NCI-H2107 treated with DMSO at 0.1 percent for 48 hours (cell line): Measurements from ENCODE around the gene C6orf136.
A peak's percentile ranks its signal among the peaks of the same experiment; 100 is the strongest.

Experiments used
- DNase-seq: peaks from one replicate; lab custom pipeline; 2025; ENCODE audit not compliant: unreplicated experiment; lab: John Stamatoyannopoulos, UW

Gene C6orf136, protein sequence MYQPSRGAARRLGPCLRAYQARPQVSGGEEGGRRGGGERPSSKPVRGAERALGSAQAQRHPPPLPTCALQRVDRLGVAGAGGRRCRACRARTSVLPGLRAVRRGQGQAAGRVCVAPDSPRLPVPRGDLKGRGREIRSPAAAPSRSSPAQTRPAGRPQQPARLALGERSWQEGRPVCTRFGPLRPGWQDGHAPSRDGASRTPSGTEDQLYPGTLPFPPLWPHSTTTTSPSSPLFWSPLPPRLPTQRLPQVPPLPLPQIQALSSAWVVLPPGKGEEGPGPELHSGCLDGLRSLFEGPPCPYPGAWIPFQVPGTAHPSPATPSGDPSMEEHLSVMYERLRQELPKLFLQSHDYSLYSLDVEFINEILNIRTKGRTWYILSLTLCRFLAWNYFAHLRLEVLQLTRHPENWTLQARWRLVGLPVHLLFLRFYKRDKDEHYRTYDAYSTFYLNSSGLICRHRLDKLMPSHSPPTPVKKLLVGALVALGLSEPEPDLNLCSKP

GRCh38 chr6:30646450-30647241 is at the start of gene C6orf136:
TSS of gene C6orf136 (plus strand) at chr6:30647133. CDS start at chr6:30647232, 99 bp downstream.
- peak; percentile 27 for DNase-seq

- peak; percentile 15 for DNase-seq
Measured at GRCh38 chr6:30597315-30598144, 49.4 kb upstream of the C6orf136 start.

DNA sequence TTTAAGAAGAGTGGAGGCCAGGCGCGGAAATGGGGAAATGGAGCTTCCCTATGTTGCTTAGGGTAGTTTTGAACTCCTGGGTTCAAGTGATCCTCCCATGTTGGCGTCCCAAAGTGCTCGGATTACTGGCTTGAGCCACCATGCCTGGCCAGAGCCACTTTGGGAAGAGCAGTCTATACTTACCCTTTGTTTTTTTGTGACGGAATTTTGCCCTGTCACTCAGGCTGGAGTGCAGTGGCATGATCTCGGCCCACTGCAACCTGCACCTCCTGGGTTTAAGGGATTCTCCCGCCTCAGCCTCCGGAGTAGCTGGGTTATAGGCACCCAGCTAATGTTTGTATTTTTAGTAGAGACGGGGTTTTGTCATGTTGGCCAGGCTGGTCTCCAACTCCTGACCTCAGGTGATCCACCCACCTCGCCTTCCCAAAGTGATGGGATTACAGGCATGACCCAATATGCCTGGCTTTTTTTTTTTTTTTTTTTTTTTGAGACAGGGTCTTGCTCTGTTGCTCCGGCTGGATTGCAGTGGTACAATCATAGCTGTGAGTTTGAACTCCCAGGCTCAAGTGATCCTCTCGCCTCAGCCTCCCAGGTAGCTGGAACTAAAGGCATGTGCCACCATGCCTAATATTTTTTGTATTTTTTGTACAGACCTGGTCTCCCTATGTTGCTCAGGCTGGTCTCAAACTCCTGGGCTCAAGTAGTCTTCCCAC is 47.9 kb upstream of the C6orf136 start:
- no peak for DNase-seq

- DNase-seq = no peak
Measured at GRCh38 chr6:30599625-30600324, 47.2 kb upstream of the C6orf136 start.

- DNase-seq = no peak
Measured at GRCh38 chr6:30600451-30600961, 46.4 kb upstream of the C6orf136 start.

DNA sequence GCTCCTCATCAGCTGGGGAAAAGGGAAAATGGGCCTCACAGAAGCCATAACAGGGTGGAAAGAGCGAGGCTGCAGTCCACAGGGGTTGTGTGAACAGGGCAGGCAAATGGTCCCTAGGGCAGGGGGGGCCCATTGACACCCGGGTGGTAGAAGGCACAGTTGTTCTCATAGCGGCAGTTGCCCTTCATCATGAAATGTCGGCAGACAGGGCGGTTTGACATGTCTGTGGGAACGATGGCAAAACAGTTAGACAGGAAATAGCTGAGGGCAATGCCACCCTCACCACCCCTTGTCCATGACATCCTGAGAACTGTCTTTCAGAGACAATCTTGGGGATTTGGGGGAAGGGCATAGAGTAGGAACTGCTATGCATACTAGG is 45.5 kb upstream of the C6orf136 start:
- DNase-seq = no peak

DNA sequence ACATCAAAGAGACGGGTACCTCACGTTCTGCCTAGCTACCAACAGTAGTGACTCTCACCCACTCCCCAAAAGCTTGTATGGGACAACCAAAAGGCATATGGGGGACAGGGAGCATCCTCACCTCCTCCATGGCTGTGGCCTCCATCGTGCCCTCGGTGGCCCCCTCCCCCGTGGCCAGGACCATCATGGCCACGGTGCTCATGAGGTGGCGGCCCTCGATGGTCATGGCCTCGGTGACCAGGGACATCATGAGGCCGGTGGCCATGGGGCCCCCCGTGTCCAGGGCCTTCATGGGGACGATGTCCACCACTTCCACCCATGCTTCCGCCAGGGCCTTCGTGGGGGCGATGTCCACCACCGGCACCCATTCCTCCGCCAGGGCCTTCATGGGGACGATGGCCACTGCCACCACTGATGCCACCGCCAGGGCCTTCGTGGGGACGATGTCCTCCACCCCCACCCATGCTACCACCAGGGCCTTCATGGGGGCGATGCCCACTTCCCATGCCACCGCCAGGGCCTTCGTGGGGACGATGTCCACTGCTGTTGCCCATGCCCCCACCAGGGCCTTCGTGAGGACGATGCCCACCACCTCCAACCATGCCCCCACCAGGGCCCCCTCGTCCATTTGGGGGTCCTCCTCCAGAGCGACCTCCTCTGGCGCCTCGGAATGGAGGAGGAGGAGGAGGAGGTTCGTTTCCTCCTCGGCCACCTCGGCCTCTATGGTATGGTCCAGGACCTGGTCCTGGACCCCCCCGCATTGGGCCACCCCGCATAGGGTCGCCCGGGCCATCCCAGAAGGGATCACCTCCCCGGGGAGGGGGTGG is 44.9 kb upstream of the C6orf136 start:
- DNase-seq = no peak

- no peak for DNase-seq
Measured at GRCh38 chr6:30603961-30604360, 43.0 kb upstream of the C6orf136 start.

GRCh38 chr6:30610065-30610464 is 36.9 kb upstream of the C6orf136 start:
- no peak for DNase-seq

DNA sequence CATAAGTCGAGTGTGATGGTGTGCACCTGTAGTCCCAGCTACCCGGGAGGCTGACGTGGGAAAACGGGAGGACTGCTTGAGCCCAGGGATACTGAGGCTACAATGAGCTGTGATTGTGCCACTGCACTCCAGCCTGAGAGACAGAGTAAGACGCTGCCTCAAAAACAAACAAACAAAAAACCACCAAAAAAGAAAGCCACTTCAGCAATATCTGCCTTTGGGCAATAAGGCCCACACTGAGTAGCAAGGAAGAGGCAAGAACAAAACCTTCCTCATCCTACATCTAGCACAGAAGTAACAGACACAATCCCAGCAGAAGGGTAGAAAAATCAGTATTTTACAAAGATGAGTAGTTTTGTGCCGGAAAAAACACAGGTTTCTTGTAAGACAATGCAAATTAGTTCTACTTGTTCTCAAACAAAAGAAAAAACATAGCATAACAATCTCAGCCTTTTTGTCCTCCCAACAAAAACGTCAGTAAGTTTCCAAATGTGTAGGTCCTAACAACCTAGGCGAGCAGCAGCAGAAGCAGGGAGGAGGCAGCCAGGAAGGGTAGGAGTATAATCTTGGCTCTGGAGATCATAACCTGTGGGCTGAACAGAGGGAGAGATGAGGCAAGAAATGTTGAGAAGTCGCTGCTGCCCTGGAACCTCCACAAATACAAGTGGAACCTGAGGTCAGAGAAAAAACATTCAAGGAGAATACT is 35.6 kb upstream of the C6orf136 start:
- no peak for DNase-seq

GRCh38 chr6:30611856-30612194 is 35.1 kb upstream of the C6orf136 start:
- no peak for DNase-seq

- DNase-seq = peak; percentile 15
Measured at GRCh38 chr6:30612213-30612612, 34.7 kb upstream of the C6orf136 start.

DNA sequence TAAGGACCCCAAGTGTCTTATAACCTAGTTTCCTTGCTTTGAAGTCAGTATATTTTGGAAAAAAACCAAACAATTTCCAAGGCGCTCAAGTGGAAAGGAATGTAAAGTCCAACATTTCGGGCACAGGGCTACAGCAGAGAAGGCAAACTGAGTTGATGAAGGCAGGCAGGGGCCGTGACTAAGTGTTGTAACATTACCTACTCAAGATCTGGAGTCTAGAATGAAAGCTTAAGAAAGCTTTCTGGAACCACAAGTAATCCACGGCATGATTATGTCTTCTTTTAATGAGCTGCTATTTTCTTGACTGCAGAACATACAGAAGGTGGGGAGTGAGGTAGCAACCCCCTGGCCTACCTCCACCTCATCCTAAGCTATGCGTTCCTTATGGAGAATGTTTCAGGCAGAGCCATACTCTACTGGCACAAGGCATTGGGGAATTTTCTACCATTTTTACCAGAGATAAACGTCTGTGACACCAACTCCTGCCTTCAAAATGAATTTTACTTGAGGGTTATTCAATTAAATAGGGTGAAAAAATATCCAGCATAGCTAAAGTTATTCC is 34.2 kb upstream of the C6orf136 start:
- DNase-seq = no peak

DNA sequence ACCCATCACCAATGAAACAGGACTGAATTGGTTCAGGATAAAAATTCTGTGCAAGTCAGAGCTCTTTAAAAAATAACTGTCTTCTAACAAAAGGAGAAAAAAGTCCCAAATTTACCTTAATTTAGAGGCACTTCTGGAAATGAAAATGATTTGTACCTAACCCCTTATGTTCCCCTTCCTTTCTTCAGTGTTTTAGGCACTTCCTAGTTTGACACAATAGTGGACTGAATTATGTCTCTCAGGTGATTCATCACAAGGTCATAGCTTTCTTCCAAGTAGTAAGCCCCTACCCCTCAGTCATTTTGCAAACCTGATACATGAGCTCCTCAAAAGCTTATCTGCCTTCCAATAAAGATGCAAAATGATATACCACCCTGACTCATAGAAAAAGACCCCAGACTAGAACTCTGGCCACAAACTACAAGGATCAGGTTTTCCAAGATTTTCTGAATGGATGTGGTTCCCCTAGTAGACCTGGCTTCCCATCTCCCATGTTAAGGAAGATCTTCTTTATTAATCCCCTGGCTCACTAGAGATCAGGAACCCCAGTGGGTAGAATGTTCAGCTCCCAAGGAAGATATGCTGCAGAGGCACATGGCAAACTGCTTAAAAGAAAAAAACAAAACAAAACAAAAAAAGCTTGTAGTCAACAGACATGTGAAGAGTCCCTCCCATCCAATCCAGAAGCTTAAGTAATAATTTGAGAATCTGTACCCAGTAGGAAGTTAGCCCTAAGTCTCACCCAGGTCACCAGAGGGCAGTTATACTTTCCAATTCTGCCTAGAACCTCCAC is 33.5 kb upstream of the C6orf136 start:
- no peak for DNase-seq

DNA sequence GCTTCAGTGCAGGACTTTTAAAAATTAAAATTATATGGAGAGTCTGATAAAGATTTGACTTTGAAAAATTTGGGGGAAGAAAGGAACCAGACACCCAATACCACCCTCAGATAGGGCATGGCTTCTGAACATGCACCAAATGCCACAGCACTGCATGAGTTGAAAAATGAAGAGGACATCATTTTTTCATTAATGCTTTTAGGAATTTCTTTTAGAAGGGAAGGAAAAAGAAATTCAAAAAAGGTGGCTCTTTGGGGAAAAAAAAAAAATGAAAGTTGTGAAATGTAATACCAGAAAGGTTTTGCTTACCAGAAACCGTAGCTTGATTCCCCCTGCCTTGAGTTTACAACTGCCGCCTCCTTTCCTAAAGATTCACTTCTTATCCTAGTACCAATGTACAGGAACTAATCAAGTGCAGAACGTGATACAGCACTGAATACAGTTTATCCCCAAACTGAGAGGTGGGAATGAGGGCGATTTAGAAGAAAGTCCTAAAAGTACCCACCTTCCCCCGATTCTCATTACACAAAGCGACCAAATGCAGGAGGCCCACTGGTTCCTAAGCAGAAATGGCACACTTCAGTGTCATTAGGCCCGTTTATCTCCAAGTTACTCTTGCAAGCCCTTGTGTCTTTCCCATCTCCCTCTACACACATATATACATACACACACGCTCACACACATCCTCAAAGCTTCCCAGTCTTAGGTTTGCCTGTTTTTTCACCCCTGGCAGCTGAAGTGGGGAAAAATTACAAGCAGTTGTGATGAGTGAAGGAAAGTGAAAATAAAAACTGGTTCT is 32.7 kb upstream of the C6orf136 start:
- DNase-seq = no peak

DNA sequence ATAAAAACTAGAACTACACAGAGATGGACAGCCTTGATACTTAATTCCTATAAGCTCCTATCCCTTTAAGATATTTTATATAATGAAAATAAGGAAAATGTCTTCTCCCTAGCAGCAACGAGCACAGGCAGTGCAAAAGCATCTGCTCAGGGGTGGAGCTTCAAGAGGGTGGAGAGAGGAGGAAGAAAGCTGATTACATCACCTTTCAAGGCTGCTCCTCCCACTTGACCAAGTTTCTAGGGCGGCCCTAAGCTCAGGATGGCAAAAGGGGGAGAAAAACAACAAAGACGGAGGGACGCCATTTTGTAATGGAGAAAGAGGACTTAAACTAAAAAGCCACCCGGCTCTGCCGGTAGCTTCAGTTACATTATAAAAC is 32.1 kb upstream of the C6orf136 start:
- peak; percentile 88 for DNase-seq
